PC-9 (cell line): ENCODE data around the gene CHRNA3.

Experiments
- EZH2 ChIP-seq: fragments of 200-600 bp; sonication (generic); IDR thresholded peaks from 2 replicates; pipeline ENCODE4 v1.8.0; 2017; ENCODE audit warnings: antibody characterized with exemption, low read depth
- TF ChIP-seq, protein P1 (sequence below): fragments of 200-600 bp; sonication (generic); conservative IDR thresholded peaks from 2 replicates; pipeline ENCODE4 v1.6.1; 2017; ENCODE audit warnings: mixed run types, antibody characterized with exemption, mild to moderate bottlenecking, moderate library complexity

DNA sequence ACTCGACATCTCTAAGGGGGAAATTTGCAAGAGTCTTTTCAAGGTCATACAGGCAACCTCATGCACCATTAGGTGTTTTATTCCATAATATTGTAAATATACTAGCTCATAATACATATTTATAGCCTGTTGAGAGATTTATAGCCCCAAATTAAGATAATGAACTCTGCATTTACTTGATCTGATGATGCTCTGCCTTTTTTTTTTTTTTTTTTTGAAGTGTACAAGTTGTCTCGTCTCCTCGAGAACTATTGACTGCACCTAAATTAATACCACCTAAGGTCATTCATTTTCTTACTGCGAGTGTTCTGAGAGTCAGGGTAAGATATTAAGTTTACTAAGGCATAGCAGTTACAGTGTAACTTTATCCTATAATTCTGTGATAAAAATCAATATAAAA lies 49.4 kb downstream of the CHRNA3 start:
- TF ChIP-seq, protein P1, sequence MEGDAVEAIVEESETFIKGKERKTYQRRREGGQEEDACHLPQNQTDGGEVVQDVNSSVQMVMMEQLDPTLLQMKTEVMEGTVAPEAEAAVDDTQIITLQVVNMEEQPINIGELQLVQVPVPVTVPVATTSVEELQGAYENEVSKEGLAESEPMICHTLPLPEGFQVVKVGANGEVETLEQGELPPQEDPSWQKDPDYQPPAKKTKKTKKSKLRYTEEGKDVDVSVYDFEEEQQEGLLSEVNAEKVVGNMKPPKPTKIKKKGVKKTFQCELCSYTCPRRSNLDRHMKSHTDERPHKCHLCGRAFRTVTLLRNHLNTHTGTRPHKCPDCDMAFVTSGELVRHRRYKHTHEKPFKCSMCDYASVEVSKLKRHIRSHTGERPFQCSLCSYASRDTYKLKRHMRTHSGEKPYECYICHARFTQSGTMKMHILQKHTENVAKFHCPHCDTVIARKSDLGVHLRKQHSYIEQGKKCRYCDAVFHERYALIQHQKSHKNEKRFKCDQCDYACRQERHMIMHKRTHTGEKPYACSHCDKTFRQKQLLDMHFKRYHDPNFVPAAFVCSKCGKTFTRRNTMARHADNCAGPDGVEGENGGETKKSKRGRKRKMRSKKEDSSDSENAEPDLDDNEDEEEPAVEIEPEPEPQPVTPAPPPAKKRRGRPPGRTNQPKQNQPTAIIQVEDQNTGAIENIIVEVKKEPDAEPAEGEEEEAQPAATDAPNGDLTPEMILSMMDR = no peak
- TF ChIP-seq EZH2 = no peak
